Measurements from ENCODE around the gene MAGEB5. TPM values are rescaled to one million over a fixed set of nuclear protein-coding genes. Genes with fewer than 3 reads are reported as not detected.
"Not testable (repeated sequence)": the region's sequence is repeated elsewhere in the genome, so short reads cannot be mapped to it uniquely, and the experiment has no call there.

MAGEB5 gene, protein sequence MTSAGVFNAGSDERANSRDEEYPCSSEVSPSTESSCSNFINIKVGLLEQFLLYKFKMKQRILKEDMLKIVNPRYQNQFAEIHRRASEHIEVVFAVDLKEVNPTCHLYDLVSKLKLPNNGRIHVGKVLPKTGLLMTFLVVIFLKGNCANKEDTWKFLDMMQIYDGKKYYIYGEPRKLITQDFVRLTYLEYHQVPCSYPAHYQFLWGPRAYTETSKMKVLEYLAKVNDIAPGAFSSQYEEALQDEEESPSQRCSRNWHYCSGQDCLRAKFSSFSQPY
- not detected for total RNA-seq

GRCh38 chrX:26215869-26216268, at the start of gene MAGEB5:
TSS of gene MAGEB5 (plus strand) at chrX:26216169. CDS start at chrX:26217302, 1,133 bp downstream.
- Mint-ChIP-seq H3K27me3 (no peaks in the 10 kb centered on the region), H3K36me3 (no peaks in the 10 kb centered on the region), H3K9me3 (no peaks in the 10 kb centered on the region), H3K4me3 (no peak within 1 kb of the TSS), H3K4me1 (no peaks in the 10 kb centered on the region), H3K27ac (no peak within 1 kb of the TSS)
- DNase-seq = no peak

DNA sequence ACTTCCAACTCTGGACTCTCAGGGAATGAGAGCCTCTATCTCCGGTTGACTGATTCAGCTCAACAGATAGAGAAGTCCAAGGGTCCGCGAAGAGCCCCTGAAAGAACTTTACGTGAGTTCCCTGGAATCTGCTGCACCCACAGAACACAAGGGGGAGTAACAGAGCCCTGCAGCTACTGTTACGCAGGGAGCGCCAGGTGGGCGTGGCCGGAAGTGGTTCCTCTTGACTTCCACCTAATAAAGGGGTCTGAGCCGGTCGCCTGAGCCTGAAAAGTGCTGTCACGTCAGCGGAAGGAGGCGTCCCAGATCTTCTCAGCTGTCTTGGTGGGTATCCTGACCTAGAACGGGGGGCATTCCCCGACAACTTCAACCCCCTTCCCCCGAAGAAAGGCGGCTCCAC, 23.8 kb upstream of the MAGEB5 start, which contains the start of gene MAGEB6:
TSS of gene MAGEB6 (plus strand) at position 237 of the 400 bp plus-strand sequence. CDS start 1,407 bp downstream, outside the sequence.
- Mint-ChIP-seq H3K27ac (no peak within 1 kb of the TSS), H3K36me3 (no peaks in the 10 kb centered on the region), H3K27me3 (no peaks in the 10 kb centered on the region), H3K4me1 (no peaks in the 10 kb centered on the region), H3K4me3 (no peak within 1 kb of the TSS), H3K9me3 (no peaks in the 10 kb centered on the region)
- no peak for DNase-seq

DNA sequence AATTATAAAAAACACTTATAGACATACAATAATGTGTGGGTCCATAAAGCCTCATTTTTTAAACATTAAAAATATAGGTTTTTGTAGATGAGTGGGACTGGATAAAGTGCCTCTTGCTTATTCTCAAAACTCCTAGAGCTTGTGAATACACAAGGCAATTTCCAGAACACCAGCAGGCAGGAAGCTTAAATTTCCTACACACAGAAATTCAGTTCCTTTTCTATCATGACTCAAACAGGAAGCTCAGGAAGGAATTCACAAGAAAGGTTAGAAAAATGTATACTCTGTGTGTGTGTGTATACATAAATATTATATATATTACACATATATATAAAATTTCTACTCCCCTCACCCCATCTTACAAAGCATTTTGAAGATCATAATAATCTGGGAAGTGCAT, 12.4 kb upstream of the MAGEB5 start:
- H3K9me3 Mint-ChIP-seq = no peaks in the 10 kb centered on the region
- no peaks in the 10 kb centered on the region for H3K27me3 Mint-ChIP-seq
- no peak for DNase-seq
- H3K4me1 Mint-ChIP-seq = no peaks in the 10 kb centered on the region
- H3K4me3 Mint-ChIP-seq = no peak overlapping the region
- no peak overlapping the region for H3K27ac Mint-ChIP-seq
- no peaks in the 10 kb centered on the region for H3K36me3 Mint-ChIP-seq

DNA sequence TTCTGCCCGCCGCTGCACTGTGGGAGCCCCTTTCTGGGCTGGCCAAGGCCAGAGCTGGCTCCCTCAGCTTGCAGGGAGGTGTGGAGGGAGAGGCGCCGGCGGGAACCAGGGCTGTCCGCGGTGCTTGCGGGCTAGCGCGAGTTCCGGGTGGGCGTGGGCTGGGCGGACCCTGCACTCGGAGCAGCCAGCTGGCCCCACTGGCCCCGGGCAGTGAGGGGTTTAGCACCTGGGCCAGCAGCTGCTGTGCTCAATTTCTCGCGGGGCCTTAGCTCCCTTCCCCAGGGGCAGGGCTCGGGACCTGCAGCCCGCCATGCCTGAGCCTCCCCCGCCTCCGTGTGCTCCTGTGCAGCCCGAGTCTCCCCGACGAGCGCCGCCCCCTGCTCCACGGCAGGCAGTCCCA, 11.3 kb upstream of the MAGEB5 start:
- not testable (repeated sequence) for H3K9me3 Mint-ChIP-seq, H3K4me3 Mint-ChIP-seq, H3K27ac Mint-ChIP-seq, DNase-seq, H3K4me1 Mint-ChIP-seq, H3K27me3 Mint-ChIP-seq, H3K36me3 Mint-ChIP-seq

- H3K9me3 Mint-ChIP-seq = no peaks in the 10 kb centered on the region
- no peak overlapping the region for H3K4me3 Mint-ChIP-seq
- H3K4me1 Mint-ChIP-seq = no peaks in the 10 kb centered on the region
- no peak overlapping the region for H3K27ac Mint-ChIP-seq
- DNase-seq = no peak
- no peaks in the 10 kb centered on the region for H3K36me3 Mint-ChIP-seq
- no peaks in the 10 kb centered on the region for H3K27me3 Mint-ChIP-seq
Observed at GRCh38 chrX:26208012-26208411, 8.0 kb upstream of the MAGEB5 start.

- DNase-seq = no peak
- no peaks in the 10 kb centered on the region for H3K9me3 Mint-ChIP-seq
- H3K4me1 Mint-ChIP-seq = no peaks in the 10 kb centered on the region
- H3K27me3 Mint-ChIP-seq = no peaks in the 10 kb centered on the region
- H3K36me3 Mint-ChIP-seq = no peaks in the 10 kb centered on the region
- H3K27ac Mint-ChIP-seq = no peak overlapping the region
- H3K4me3 Mint-ChIP-seq = no peak overlapping the region
Observed at GRCh38 chrX:26219351-26219750, 3.4 kb downstream of the MAGEB5 start.

DNA sequence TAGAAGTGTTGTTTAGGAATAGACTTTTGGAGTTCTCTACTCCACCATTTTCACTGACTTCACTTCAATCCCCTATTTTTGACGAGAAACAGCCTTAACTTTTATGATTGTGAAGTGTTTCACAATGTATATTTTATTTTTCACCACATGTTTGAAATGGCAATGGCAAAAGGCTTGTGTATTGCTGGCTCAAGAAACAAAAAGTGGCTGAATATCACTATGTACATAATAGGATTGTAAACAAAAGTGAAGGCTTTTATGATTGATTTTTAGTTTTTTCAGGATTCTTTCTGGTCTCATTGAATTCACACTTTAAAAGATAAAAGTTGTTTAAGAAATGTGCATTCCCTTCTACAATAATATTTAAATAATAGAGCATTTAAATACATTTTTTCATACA, 18.2 kb downstream of the MAGEB5 start:
- Mint-ChIP-seq H3K36me3 (no peaks in the 10 kb centered on the region), H3K27ac (no peak overlapping the region), H3K4me1 (no peaks in the 10 kb centered on the region)

GRCh38 chrX:26253526-26253925, 37.6 kb downstream of the MAGEB5 start:
- no peaks in the 10 kb centered on the region for H3K27me3 Mint-ChIP-seq
- H3K27ac Mint-ChIP-seq = no peak overlapping the region
- H3K9me3 Mint-ChIP-seq = no peaks in the 10 kb centered on the region
- no peaks in the 10 kb centered on the region for H3K4me1 Mint-ChIP-seq
- H3K4me3 Mint-ChIP-seq = no peak overlapping the region
- DNase-seq = no peak
- no peaks in the 10 kb centered on the region for H3K36me3 Mint-ChIP-seq

More for the DNA sequence above, 18.2 kb downstream of the MAGEB5 start:
- no peaks in the 10 kb centered on the region for H3K27me3 Mint-ChIP-seq
- H3K4me3 Mint-ChIP-seq = no peak overlapping the region
- peaks cover 2% of the 10 kb centered on the region for H3K9me3 Mint-ChIP-seq
- DNase-seq = no peak

GRCh38 chrX:26254436-26254835, 38.5 kb downstream of the MAGEB5 start:
- no peak for DNase-seq
- Mint-ChIP-seq H3K4me1 (no peaks in the 10 kb centered on the region), H3K27me3 (no peaks in the 10 kb centered on the region), H3K9me3 (no peaks in the 10 kb centered on the region), H3K4me3 (no peak overlapping the region), H3K27ac (no peak overlapping the region), H3K36me3 (no peaks in the 10 kb centered on the region)

DNA sequence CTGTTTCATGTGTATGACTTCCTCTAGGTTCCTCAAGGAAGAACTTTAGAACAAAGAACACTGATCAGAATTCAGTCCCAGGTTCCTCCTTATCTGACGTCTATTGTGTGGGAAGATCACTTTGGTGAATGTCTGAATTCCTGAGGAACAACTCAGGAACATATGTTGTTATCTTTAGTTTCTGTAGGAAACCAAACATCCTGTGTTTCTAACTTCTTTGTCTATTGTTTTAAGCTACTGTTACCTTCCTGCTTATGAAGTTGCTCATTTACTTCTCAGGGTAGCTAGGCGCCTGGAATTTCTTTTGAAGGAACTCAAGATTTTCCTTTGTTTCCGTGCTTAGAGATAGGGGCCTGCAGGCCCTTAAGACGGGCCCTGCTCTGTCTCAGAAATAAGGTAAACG, 46.2 kb downstream of the MAGEB5 start:
- Mint-ChIP-seq H3K4me1 (no peaks in the 10 kb centered on the region), H3K36me3 (no peaks in the 10 kb centered on the region), H3K4me3 (no peak overlapping the region), H3K27me3 (no peaks in the 10 kb centered on the region), H3K27ac (no peak overlapping the region), H3K9me3 (no peaks in the 10 kb centered on the region)
- no peak for DNase-seq

Other genes with a start within 250 kb of the MAGEB5 start
- not detected for gene MAGEB18, start 77.8 kb upstream of the MAGEB5 start, total RNA-seq
- gene MAGEB6B, start 55.6 kb upstream of the MAGEB5 start, total RNA-seq = not detected
- gene MAGEB6, start 23.7 kb upstream of the MAGEB5 start, total RNA-seq = not detected